Cardiac fibroblast (primary cell): Measurements from ENCODE around the gene MGAT5B.

Experiments used
- DNase-seq, 2 donors: peaks; one replicate each; pipeline versions ENCODE4 v3.0.0 to v3.0.0-alpha.2; 2010; ENCODE audit warnings: low read depth in 2 of 2
- H3K4me3 ChIP-seq, 2 donors: replicated peaks in 1 of 2; 1 replicate in 1 of 2; 2 replicates in 1 of 2; pipeline ENCODE4 v1.5.1; 2011; ENCODE audit warnings: low read depth in 2 of 2, low read length in 2 of 2, mild to moderate bottlenecking in 2 of 2, moderate library complexity in 1 of 2
- CTCF ChIP-seq: IDR thresholded peaks from one replicate; pipeline ENCODE4 v1.5.1; 2011; ENCODE audit warnings: low read depth, mild to moderate bottlenecking, low read length, inconsistent platforms

The MGAT5B gene

GRCh38 chr17:76868669-76869495 lies 678 bp downstream of the MGAT5B start:
- DNase-seq = no peak
- H3K4me3 ChIP-seq = peak overlapping the region in 1 of 2 donors; percentile 10
- TF ChIP-seq CTCF = no peak

- DNase-seq = no peak
- H3K4me3 ChIP-seq = no peak overlapping the region
- no peak for TF ChIP-seq CTCF
Measured at GRCh38 chr17:76869496-76870376, 1.5 kb downstream of the MGAT5B start.

- DNase-seq = no peak
- no peak for TF ChIP-seq CTCF
Measured at GRCh38 chr17:76870377-76870714, 2.1 kb downstream of the MGAT5B start.

GRCh38 chr17:76871668-76872067 lies 3.5 kb downstream of the MGAT5B start:
- H3K4me3 ChIP-seq = no peak overlapping the region
- no peak for TF ChIP-seq CTCF
- no peak for DNase-seq

More at GRCh38 chr17:76870377-76870714, 2.1 kb downstream of the MGAT5B start:
- no peak overlapping the region for H3K4me3 ChIP-seq

- TF ChIP-seq CTCF = no peak
- H3K4me3 ChIP-seq = no peak overlapping the region
- peak; percentile 86 to 89 for DNase-seq
Measured at GRCh38 chr17:76872221-76872873, 4.1 kb downstream of the MGAT5B start.

GRCh38 chr17:76872874-76873221 lies 4.6 kb downstream of the MGAT5B start:
- no peak overlapping the region for H3K4me3 ChIP-seq
- no peak for TF ChIP-seq CTCF
- DNase-seq = no peak
